K562 (cell line): ENCODE measurements around the gene SCN5A. TPM values are rescaled to one million over a fixed set of nuclear protein-coding genes. Genes with fewer than 3 reads are reported as not detected.

ENCODE experiments used
- ATAC-seq: fragments of 200-7000 bp; cut with Tn5 transposase; 3 replicates; pipeline ENCODE4 v1.9.1; 2020; ENCODE audit warnings: moderate library complexity
- BruUV-seq: library from RNA; stranded (reverse); fragments of 400-500 nt; replicated peaks from 2 replicates; lab custom pipeline; 2021; lab: Mats Ljungman, UMichigan
- CTCF ChIA-PET: fragments of 300-600 bp; formaldehyde crosslinking; extraction: SDS; loops from one replicate; lab custom pipeline; 2021; ENCODE audit warnings: low intra/inter-chr PET ratio; lab: Yijun Ruan, JAX
- POLR2A ChIA-PET: fragments of 300-600, 350-650 bp; sonication (Branson Sonifier 250); formaldehyde crosslinking; extraction: SDS; loops from one replicate; lab custom pipeline; 2021; ENCODE audit warnings: antibody characterized with exemption, inconsistent platforms; lab: Yijun Ruan, JAX
- DNase-seq, 4 experiments: peaks; one replicate each; pipeline versions ENCODE4 v3.0.0 to v3.0.0-alpha.2; 2011 to 2018; ENCODE audit warnings: low spot score in 3 of 4, mixed read lengths in 3 of 4; ENCODE audit errors: extremely low read depth in 1 of 4
- FAIRE-seq: peaks from 2 replicates; lab custom pipeline; 2011; peaks lifted over from hg19 to GRCh38; lab: Jason Lieb, UNC
- H2AFZ ChIP-seq: 2 replicates; pipeline ENCODE4 v1.6.0; 2011; ENCODE audit warnings: low read depth, low read length, control low read depth, inconsistent platforms
- H3K27ac ChIP-seq: fragments of 200-600 bp; 3 replicates; pipeline ENCODE4 v1.8.0; 2011; ENCODE audit warnings: low read depth, mild to moderate bottlenecking, control low read depth, inconsistent platforms, low read length, moderate library complexity, mixed read lengths; ENCODE audit errors: extremely low read depth
- H3K27me3 ChIP-seq, 2 experiments: fragments of 300-600 bp in 1 of 2; 2 replicates in 1 of 2; 3 replicates in 1 of 2; pipeline versions ENCODE4 v1.6.0 to v1.8.0; 2011; ENCODE audit warnings: inconsistent platforms in 2 of 2, low read length in 2 of 2, mild to moderate bottlenecking in 1 of 2, mixed read lengths in 1 of 2, moderate library complexity in 1 of 2; ENCODE audit not compliant: control insufficient read depth in 2 of 2, insufficient read depth in 2 of 2
- H3K36me3 ChIP-seq: fragments of 300-600 bp; 3 replicates; pipeline ENCODE4 v1.8.0; 2011; ENCODE audit warnings: mild to moderate bottlenecking, low read length, inconsistent platforms; ENCODE audit not compliant: control insufficient read depth, insufficient read depth
- H3K4me1 ChIP-seq, 2 experiments: fragments of 200-600 bp in 1 of 2; replicated peaks in 1 of 2; 2 replicates in 1 of 2; 3 replicates in 1 of 2; pipeline versions ENCODE4 v1.5.1 to v1.8.0; 2011; ENCODE audit warnings: inconsistent platforms in 2 of 2, low read length in 2 of 2, mild to moderate bottlenecking in 1 of 2, mixed read lengths in 1 of 2, moderate library complexity in 1 of 2; ENCODE audit not compliant: control insufficient read depth in 2 of 2, insufficient read depth in 2 of 2
- H3K4me2 ChIP-seq: 2 replicates; pipeline ENCODE4 v1.6.1; 2011; ENCODE audit warnings: low read length, control low read depth, inconsistent platforms, mixed read lengths; ENCODE audit not compliant: insufficient read depth
- H3K4me3 ChIP-seq: fragments of 200-600 bp; sonication (generic), shearing (Covaris generic); 2 replicates; pipeline ENCODE4 v1.5.1; 2016; ENCODE audit warnings: control low read depth, inconsistent platforms
- H3K79me2 ChIP-seq: fragments of 200-600 bp; 3 replicates; pipeline ENCODE4 v1.8.0; 2011; ENCODE audit warnings: low read length, inconsistent platforms; ENCODE audit not compliant: control insufficient read depth, insufficient read depth
- H3K9ac ChIP-seq, 2 experiments: 2 replicates each; pipeline versions ENCODE4 v1.6.0 to v1.6.1; 2011; ENCODE audit warnings: low read depth in 2 of 2, low read length in 2 of 2, control low read depth in 1 of 2, inconsistent platforms in 1 of 2, mild to moderate bottlenecking in 1 of 2, mixed read lengths in 1 of 2; ENCODE audit not compliant: insufficient read depth in 1 of 2
- H3K9me1 ChIP-seq: one replicate; pipeline ENCODE4 v1.6.0; 2011; ENCODE audit warnings: inconsistent platforms, mild to moderate bottlenecking, low read length, moderate library complexity; ENCODE audit not compliant: control insufficient read depth, insufficient read depth
- H3K9me3 ChIP-seq: replicated peaks from 2 replicates; pipeline ENCODE4 v1.5.1; 2011; ENCODE audit warnings: low read depth, low read length, inconsistent platforms; ENCODE audit not compliant: control insufficient read depth, insufficient read depth
- H4K20me1 ChIP-seq: replicated peaks from 2 replicates; pipeline ENCODE4 v1.6.1; 2011; ENCODE audit warnings: low read length, inconsistent platforms, mixed read lengths; ENCODE audit not compliant: control insufficient read depth, insufficient read depth
- BRD4 ChIP-seq: fragments of 200-600 bp; sonication (generic); IDR thresholded peaks from 2 replicates; pipeline ENCODE4 v1.6.1; 2017; ENCODE audit warnings: inconsistent platforms
- EHMT2 ChIP-seq: fragments of 450-650 bp; IDR thresholded peaks from 2 replicates; pipeline ENCODE4 v1.6.1; 2018; ENCODE audit warnings: antibody characterized with exemption
- ETV6 ChIP-seq, 3 experiments: fragments of 150-350 bp in 1 of 3; sonication (generic) in 1 of 3; formaldehyde crosslinking in 1 of 3; IDR thresholded peaks; 2 replicates each; pipeline versions ENCODE4 v1.6.1 to v1.8.0; 2014 to 2022; ENCODE audit warnings: borderline replicate concordance in 2 of 3, low read depth in 2 of 3, antibody characterized with exemption in 1 of 3, low read length in 1 of 3, mild to moderate bottlenecking in 1 of 3, missing genetic modification reagents in 1 of 3
- GTF2A2 ChIP-seq: IDR thresholded peaks from 2 replicates; pipeline ENCODE4 v1.6.1; 2016; ENCODE audit warnings: mild to moderate bottlenecking, missing genetic modification characterization, missing compliant biosample characterization
- LEF1 ChIP-seq: fragments of 450-650 bp; IDR thresholded peaks from 2 replicates; pipeline ENCODE4 v1.6.1; 2016; ENCODE audit warnings: mild to moderate bottlenecking
- NEUROD1 ChIP-seq: fragments of 150-350 bp; IDR thresholded peaks from 2 replicates; pipeline ENCODE4 v1.6.1; 2014; ENCODE audit warnings: borderline replicate concordance, low read length, low read depth; ENCODE audit not compliant: partially characterized antibody
- RBM25 ChIP-seq: fragments of 200-400 bp; formaldehyde crosslinking; IDR thresholded peaks from 2 replicates; pipeline ENCODE4 v1.6.1; 2018; ENCODE audit warnings: low read length, low read depth, moderate library complexity; ENCODE audit not compliant: severe bottlenecking
- TFAM ChIP-seq: fragments of 250-450 bp; sonication (Bioruptor Pico); conservative IDR thresholded peaks from 2 replicates; pipeline ENCODE4 v1.5.0; 2021; ENCODE audit warnings: mild to moderate bottlenecking, moderate library complexity
- THRAP3 ChIP-seq: fragments of 450-650 bp; IDR thresholded peaks from 2 replicates; pipeline ENCODE4 v1.6.1; 2016; ENCODE audit warnings: mild to moderate bottlenecking, inconsistent platforms, borderline replicate concordance
- ZFX ChIP-seq: sonication (generic); formaldehyde crosslinking; IDR thresholded peaks from 2 replicates; pipeline ENCODE4 v1.8.0; 2022; ENCODE audit warnings: mild to moderate bottlenecking, missing genetic modification reagents, moderate library complexity
- ZNF589 ChIP-seq: fragments of 200-800 bp; sonication (Bioruptor generic); IDR thresholded peaks from 2 replicates; pipeline ENCODE4 v1.6.1; 2016; ENCODE audit warnings: low read depth, missing genetic modification characterization, missing compliant biosample characterization
- WGBS: fragments of 100-300 bp; shearing (Covaris generic); methylation state at CpG from one replicate; pipeline ENCODE4 v1.1.6; 2016; ENCODE audit warnings: low coverage, mixed read lengths; ENCODE audit not compliant: insufficient coverage; ENCODE audit errors: missing lambda C conversion rate; 5-methylcytosine and 5-hydroxymethylcytosine counted together
- in situ Hi-C: fragments of 300-500 bp; cut with MboI; formaldehyde crosslinking; loops from 4 replicates; pipeline ENCODE4 v1.15.0; 2018; ENCODE audit warnings: inconsistent platforms, mixed read lengths
- intact Hi-C: fragments of 100-400 bp; cut with micrococcal nuclease; formaldehyde crosslinking; loops from 2 replicates; pipeline ENCODE4 v1.14.2; 2022
- polyA plus RNA-seq, 8 experiments: library from polyadenylated mRNA; depleted of rRNA in 4 of 8; stranded (reverse) in 5 of 8; unstranded in 3 of 8; fragments of >200 nt; fragmentation: Nextera tagmentation in 2 of 8; fragmentation: Illumina TruSeq in 1 of 8; extraction: Ambion mirVana in 2 of 8; extraction: Trizol in 1 of 8; gene quantifications; 2 replicates each; pipeline versions ENCODE4 v1.2.1 to v1.2.3, GENCODE V29; 2011 to 2014; ENCODE audit warnings: inconsistent platforms in 1 of 8, missing spikeins in 1 of 8
- total RNA-seq, 7 experiments: library from RNA; depleted of rRNA in 6 of 7; stranded (reverse); fragments of >200 nt in 6 of 7; fragmentation: Illumina TruSeq in 2 of 7; extraction: Trizol in 2 of 7; gene quantifications; 2 replicates each; pipeline versions ENCODE4 v1.2.1 to v1.2.3, GENCODE V29; 2011 to 2021; ENCODE audit warnings: low replicate concordance in 1 of 7
- TF ChIP-seq, protein P1 (sequence below), 2 experiments: fragments of 450-650 bp; IDR thresholded peaks; 2 replicates each; pipeline ENCODE4 v1.6.1; 2018; ENCODE audit warnings: mild to moderate bottlenecking in 2 of 2, low read depth in 1 of 2; ENCODE audit not compliant: partially characterized antibody in 2 of 2
- TF ChIP-seq, protein P2 (sequence below): sonication (generic); formaldehyde crosslinking; IDR thresholded peaks from 2 replicates; pipeline ENCODE4 v1.8.1; 2022; ENCODE audit warnings: missing genetic modification reagents
- TF ChIP-seq, protein P3 (sequence below): sonication (generic); formaldehyde crosslinking; IDR thresholded peaks from 2 replicates; pipeline ENCODE4 v1.8.1; 2022; ENCODE audit warnings: missing genetic modification reagents
- TF ChIP-seq, protein P4 (sequence below): fragments of 450-650 bp; IDR thresholded peaks from 2 replicates; pipeline ENCODE4 v1.6.1; 2016; ENCODE audit warnings: low read depth, mild to moderate bottlenecking, moderate library complexity

SCN5A gene
- total and polyA plus RNA-seq, 9 of the 15 experiments (the other 6 are each of a cell fraction or from before 2014, with no cell fraction given): 0.07 to 1.4 (median 0.21) TPM; not detected in 2

DNA sequence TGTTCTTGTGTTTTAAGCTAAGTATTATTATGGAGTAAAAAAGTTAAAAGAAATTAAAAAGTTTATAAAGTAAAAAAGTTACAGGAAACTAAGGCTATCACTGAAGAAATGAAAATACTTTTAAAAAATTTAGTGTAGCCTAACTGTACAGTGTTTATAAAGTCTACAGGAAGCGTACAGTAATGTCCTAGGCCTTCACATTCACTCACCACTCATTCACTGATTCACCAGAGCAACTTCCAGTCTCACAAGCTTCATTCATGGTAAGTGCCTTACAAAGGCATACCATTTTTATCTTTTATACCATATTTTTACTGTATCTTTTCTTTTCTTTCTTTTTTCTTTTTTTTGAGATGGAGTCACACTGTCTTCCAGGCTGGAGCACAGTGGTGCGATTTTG lies 40.7 kb upstream of the SCN5A start:
- POLR2A ChIA-PET: interaction anchor here (0.6 to 1.1 kb wide), 3 partner anchors 10 to 658 kb away, joined by 3 read pairs; partner anchors contain the start of genes GORASP1 and TTC21A
- FAIRE-seq (no peak), ATAC-seq (no peak), DNase-seq (no peak)
- H3K27ac ChIP-seq: no peak overlapping the region
- no peaks in the 10 kb centered on the region for H3K4me1 ChIP-seq
- no peaks in the 10 kb centered on the region for H3K36me3 ChIP-seq
- CTCF ChIA-PET: no interaction called here
- no peaks in the 10 kb centered on the region for H3K9me1 ChIP-seq
- no peak overlapping the region for H3K9ac ChIP-seq
- H3K9me3 ChIP-seq: no peaks in the 10 kb centered on the region
- in situ Hi-C loops: no loop called here
- H3K4me3 ChIP-seq: no peak overlapping the region
- no TSS peak for BruUV-seq
- no peak overlapping the region for H3K4me2 ChIP-seq
- no peaks in the 10 kb centered on the region for H3K79me2 ChIP-seq
- intact Hi-C loops: no loop called here
- H3K27me3 ChIP-seq: peaks cover 7% of the 10 kb centered on the region in 2 experiments
- no peak overlapping the region for H2AFZ ChIP-seq
- H4K20me1 ChIP-seq: no peaks in the 10 kb centered on the region
- WGBS: 15% methylated on average over 2 of the region's 2 CpGs
- TF ChIP-seq, protein P1, sequence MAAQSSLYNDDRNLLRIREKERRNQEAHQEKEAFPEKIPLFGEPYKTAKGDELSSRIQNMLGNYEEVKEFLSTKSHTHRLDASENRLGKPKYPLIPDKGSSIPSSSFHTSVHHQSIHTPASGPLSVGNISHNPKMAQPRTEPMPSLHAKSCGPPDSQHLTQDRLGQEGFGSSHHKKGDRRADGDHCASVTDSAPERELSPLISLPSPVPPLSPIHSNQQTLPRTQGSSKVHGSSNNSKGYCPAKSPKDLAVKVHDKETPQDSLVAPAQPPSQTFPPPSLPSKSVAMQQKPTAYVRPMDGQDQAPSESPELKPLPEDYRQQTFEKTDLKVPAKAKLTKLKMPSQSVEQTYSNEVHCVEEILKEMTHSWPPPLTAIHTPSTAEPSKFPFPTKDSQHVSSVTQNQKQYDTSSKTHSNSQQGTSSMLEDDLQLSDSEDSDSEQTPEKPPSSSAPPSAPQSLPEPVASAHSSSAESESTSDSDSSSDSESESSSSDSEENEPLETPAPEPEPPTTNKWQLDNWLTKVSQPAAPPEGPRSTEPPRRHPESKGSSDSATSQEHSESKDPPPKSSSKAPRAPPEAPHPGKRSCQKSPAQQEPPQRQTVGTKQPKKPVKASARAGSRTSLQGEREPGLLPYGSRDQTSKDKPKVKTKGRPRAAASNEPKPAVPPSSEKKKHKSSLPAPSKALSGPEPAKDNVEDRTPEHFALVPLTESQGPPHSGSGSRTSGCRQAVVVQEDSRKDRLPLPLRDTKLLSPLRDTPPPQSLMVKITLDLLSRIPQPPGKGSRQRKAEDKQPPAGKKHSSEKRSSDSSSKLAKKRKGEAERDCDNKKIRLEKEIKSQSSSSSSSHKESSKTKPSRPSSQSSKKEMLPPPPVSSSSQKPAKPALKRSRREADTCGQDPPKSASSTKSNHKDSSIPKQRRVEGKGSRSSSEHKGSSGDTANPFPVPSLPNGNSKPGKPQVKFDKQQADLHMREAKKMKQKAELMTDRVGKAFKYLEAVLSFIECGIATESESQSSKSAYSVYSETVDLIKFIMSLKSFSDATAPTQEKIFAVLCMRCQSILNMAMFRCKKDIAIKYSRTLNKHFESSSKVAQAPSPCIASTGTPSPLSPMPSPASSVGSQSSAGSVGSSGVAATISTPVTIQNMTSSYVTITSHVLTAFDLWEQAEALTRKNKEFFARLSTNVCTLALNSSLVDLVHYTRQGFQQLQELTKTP (IDR thresholded peaks at IDR 0.05; ENCODE audit: low read depth in 1 of 2, partially characterized antibody in 2 of 2): no peak
- TF ChIP-seq THRAP3 (no peak), TFAM (no peak), ZNF589 (CRISPR knock-in tag) (no peak), BRD4 (no peak), GTF2A2 (tag) (no peak), ETV6 (IDR thresholded peaks at IDR 0.05; ENCODE audit: borderline replicate concordance in 1 of 2, low read depth in 2 of 2, low read length in 1 of 2) (no peak), ETV6 (CRISPR knock-in tag; IDR thresholded peaks at IDR 0.05; ENCODE audit: borderline replicate concordance) (no peak), ZFX (CRISPR knock-in tag) (no peak), NEUROD1 (no peak), EHMT2 (no peak), RBM25 (no peak), LEF1 (no peak)
- TF ChIP-seq, protein P2, sequence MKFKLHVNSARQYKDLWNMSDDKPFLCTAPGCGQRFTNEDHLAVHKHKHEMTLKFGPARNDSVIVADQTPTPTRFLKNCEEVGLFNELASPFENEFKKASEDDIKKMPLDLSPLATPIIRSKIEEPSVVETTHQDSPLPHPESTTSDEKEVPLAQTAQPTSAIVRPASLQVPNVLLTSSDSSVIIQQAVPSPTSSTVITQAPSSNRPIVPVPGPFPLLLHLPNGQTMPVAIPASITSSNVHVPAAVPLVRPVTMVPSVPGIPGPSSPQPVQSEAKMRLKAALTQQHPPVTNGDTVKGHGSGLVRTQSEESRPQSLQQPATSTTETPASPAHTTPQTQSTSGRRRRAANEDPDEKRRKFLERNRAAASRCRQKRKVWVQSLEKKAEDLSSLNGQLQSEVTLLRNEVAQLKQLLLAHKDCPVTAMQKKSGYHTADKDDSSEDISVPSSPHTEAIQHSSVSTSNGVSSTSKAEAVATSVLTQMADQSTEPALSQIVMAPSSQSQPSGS: no peak
- TF ChIP-seq, protein P3, sequence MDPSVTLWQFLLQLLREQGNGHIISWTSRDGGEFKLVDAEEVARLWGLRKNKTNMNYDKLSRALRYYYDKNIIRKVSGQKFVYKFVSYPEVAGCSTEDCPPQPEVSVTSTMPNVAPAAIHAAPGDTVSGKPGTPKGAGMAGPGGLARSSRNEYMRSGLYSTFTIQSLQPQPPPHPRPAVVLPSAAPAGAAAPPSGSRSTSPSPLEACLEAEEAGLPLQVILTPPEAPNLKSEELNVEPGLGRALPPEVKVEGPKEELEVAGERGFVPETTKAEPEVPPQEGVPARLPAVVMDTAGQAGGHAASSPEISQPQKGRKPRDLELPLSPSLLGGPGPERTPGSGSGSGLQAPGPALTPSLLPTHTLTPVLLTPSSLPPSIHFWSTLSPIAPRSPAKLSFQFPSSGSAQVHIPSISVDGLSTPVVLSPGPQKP (CRISPR knock-in tag): no peak
- TF ChIP-seq, protein P4, sequence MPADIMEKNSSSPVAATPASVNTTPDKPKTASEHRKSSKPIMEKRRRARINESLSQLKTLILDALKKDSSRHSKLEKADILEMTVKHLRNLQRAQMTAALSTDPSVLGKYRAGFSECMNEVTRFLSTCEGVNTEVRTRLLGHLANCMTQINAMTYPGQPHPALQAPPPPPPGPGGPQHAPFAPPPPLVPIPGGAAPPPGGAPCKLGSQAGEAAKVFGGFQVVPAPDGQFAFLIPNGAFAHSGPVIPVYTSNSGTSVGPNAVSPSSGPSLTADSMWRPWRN: no peak
